BLaER1 (cell line): ENCODE results near the gene AK4.
"Not testable (repeated sequence)": the region's sequence is repeated elsewhere in the genome, so short reads cannot be mapped to it uniquely, and the experiment has no call there.

Experiments used
- H3K27ac ChIP-seq: shearing (Covaris generic); formaldehyde crosslinking; 2 replicates; pipeline ENCODE4 v1.8.1; 2022
- H3K27me3 ChIP-seq: shearing (Covaris generic); formaldehyde crosslinking; 2 replicates; pipeline ENCODE4 v1.8.1; 2022
- H3K36me3 ChIP-seq: shearing (Covaris generic); formaldehyde crosslinking; 2 replicates; pipeline ENCODE4 v1.8.1; 2022
- H3K4me1 ChIP-seq: shearing (Covaris generic); formaldehyde crosslinking; 2 replicates; pipeline ENCODE4 v1.8.1; 2022
- H3K4me2 ChIP-seq: shearing (Covaris generic); formaldehyde crosslinking; 2 replicates; pipeline ENCODE4 v1.8.1; 2022
- H3K4me3 ChIP-seq: shearing (Covaris generic); formaldehyde crosslinking; 2 replicates; pipeline ENCODE4 v1.8.1; 2022
- H3K9ac ChIP-seq: shearing (Covaris generic); formaldehyde crosslinking; 2 replicates; pipeline ENCODE4 v1.8.1; 2022
- H3K9me3 ChIP-seq: shearing (Covaris generic); formaldehyde crosslinking; 2 replicates; pipeline ENCODE4 v1.8.1; 2022
- H4K20me1 ChIP-seq: shearing (Covaris generic); formaldehyde crosslinking; 2 replicates; pipeline ENCODE4 v1.8.1; 2022
- Cebpa-rat ChIP-seq: shearing (Covaris generic); IDR thresholded peaks from 2 replicates; pipeline ENCODE4 v1.8.1; 2022

The AK4 gene

DNA sequence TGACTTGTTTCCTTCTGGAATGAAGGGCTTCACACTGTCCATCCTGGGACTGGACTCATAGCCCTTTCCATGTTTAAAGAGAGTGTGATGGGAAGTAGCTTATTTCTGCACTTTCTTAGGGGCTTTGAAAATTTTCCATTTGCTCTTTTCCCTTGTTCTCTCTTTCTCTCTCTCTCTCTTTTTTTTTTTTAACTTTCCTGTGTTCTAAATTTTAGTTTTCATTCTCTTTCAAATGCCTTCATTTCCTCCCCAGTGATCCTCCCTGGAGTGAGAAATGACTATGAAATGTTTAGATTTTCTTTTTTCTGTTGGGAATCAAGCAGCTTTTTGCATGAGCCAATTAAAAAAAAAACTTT, 2.1 kb downstream of the AK4 start:
- Histone ChIP-seq H3K9me3 (no peaks in the 10 kb centered on the region), H3K27ac (no peak overlapping the region), H4K20me1 (peaks cover 62% of the 10 kb centered on the region), H3K27me3 (peaks cover 63% of the 10 kb centered on the region), H3K4me3 (peak overlapping the region; percentile 88; the same call in 1 of the 2 replicates), H3K4me1 (peaks cover 27% of the 10 kb centered on the region), H3K36me3 (peaks cover 6% of the 10 kb centered on the region; the same call in 1 of the 2 replicates), H3K9ac (no peak overlapping the region), H3K4me2 (peak overlapping the region; percentile 100)
- no peak for TF ChIP-seq Cebpa-rat

DNA sequence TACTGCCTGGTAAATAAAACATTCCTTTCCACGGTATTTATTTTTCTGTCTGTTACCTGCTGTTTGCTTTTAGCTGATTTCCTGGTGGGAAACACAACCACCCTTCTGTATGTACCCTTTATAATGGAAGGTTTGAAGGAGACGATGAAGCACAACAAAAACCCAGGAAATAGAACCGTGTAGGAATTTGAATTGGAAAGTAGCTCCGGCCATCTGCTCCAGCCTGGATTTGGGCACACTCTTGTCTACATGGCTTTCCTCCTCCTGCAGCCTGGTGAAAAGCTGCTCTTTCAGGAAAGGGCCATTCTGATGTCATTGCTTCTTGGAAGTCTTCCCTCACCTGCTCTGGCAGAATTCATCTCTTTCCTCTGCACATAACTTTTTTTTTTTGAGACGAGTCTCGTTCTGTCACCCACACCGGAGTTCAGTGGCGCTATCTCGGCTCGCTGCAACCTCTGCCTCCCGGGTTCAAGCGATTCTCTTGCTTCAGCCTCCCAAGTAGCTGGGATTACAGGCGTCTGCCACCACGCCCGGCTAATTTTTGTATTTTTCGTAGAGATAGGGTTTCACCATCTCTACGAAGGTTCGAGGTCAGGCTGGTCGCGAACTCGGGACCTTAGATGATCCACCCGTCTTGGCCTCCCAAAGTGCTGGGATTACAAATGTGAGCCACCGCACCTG, 2.7 kb downstream of the AK4 start:
- Histone ChIP-seq H4K20me1 (peaks cover 66% of the 10 kb centered on the region), H3K9ac (no peak overlapping the region), H3K4me3 (no peak overlapping the region), H3K9me3 (no peaks in the 10 kb centered on the region), H3K4me1 (peaks cover 27% of the 10 kb centered on the region), H3K4me2 (peak overlapping the region; percentile 100; the same call in 1 of the 2 replicates), H3K27me3 (peaks cover 57% of the 10 kb centered on the region), H3K27ac (no peak overlapping the region), H3K36me3 (peaks cover 6% of the 10 kb centered on the region; the same call in 1 of the 2 replicates)
- TF ChIP-seq Cebpa-rat = no peak

DNA sequence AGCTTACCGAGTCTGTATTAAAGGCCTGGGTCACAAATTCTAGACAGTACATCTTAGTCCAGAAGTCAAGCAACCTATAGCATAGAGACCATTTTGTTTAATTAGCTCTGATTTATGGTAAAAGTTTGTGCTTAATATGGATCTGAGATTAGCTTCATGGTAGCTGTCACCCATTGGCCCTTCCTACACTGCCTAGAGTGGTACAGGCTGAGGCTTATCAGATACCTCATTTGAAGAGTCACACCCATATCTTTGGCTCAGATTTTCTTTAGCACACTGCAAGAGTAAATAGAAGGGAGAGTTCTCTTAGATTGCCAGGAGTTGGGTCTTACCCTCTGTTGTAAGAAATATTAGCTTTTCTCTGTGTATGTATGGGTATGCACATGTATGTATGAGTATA, 3.6 kb downstream of the AK4 start:
- no peak overlapping the region for H3K4me3 ChIP-seq
- peaks cover 23% of the 10 kb centered on the region for H3K4me1 ChIP-seq
- H3K4me2 ChIP-seq = no peak overlapping the region; the same call in 1 of the 2 replicates
- no peaks in the 10 kb centered on the region for H3K9me3 ChIP-seq
- no peak overlapping the region for H3K9ac ChIP-seq
- H3K27me3 ChIP-seq = peaks cover 48% of the 10 kb centered on the region
- no peak for TF ChIP-seq Cebpa-rat
- H4K20me1 ChIP-seq = peaks cover 74% of the 10 kb centered on the region
- no peak overlapping the region for H3K27ac ChIP-seq
- H3K36me3 ChIP-seq = peaks cover 6% of the 10 kb centered on the region; the same call in 1 of the 2 replicates

DNA sequence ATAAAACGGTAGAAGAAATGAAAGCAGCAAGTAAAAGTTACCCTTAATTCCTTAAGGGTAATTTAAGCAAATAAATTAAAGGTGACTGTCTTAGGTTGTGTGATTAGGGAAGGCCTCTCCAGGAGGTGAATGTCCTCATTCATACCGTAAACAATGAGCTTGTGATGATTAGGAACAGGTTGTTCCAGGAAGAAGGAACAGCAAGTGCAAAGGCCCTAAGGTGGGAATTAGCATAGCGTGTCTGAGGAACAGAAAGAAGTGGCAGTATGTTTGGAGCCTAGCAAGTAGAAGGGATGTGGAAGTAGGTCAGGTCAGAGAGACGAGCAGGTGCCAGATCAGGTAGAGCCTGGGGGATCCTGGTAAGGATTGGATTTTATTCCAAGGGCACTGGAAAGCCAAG, 5.6 kb downstream of the AK4 start:
- Histone ChIP-seq H3K9ac (no peak overlapping the region), H3K36me3 (peaks cover 12% of the 10 kb centered on the region; the same call in 1 of the 2 replicates), H4K20me1 (peaks cover 93% of the 10 kb centered on the region), H3K27me3 (peaks cover 28% of the 10 kb centered on the region), H3K4me1 (peaks cover 16% of the 10 kb centered on the region; the same call in 1 of the 2 replicates), H3K4me3 (no peak overlapping the region), H3K4me2 (no peak overlapping the region), H3K9me3 (no peaks in the 10 kb centered on the region), H3K27ac (no peak overlapping the region)
- no peak for TF ChIP-seq Cebpa-rat

DNA sequence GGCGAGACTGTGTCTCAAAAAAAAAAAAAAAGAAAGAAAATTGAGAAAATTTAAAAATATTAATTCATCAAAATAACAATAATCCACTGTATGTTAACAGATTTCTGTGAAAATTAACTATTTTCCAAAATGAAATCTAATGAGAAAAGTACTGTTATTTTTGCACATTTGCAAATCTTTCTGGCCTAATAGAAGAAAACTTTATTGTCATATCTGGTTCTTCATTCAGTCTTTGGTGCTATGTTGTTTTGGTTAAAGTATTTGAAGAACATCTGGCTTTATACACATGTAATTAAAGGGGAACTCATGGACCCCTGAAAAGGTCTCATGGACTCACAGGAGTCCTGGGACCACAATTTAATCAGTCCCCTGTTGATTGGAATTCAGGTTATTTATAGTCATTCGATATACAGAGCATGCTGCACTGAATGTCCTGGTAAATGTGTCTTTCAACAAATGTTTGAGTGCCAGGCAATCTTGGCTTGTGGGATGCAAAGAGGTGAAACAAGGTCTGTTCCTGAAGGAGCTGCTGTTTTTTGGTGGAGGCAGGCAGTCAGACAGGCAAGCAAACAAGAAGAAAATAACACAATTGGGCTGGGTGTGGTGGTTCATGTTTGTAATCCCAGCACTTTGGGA, 9.0 kb downstream of the AK4 start:
- Histone ChIP-seq H3K27me3 (no peaks in the 10 kb centered on the region), H3K4me3 (no peak overlapping the region), H4K20me1 (peaks cover 91% of the 10 kb centered on the region), H3K9ac (no peak overlapping the region), H3K36me3 (peaks cover 16% of the 10 kb centered on the region; the same call in 1 of the 2 replicates), H3K4me2 (no peak overlapping the region), H3K9me3 (no peaks in the 10 kb centered on the region), H3K4me1 (peaks cover 26% of the 10 kb centered on the region), H3K27ac (no peak overlapping the region)
- TF ChIP-seq Cebpa-rat = no peak

DNA sequence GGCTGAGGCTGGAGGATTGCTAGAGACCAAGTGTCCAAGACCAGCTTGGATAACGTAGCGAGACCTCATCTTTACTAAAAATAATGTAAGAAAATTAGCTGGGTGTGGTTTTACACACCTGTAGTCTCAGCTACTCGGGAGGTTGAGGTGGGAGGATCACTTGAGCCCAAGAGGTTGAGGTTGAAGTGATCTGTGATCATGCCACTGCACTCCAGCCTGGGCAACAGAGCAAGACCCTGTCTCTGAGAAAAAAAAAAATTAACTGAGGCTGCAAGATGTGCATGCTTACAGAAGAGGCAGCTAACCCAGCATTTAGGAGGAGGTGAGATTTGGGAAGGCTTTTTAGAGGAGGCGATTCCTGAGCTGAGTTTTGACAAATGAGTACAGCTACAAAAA, 9.5 kb downstream of the AK4 start:
- no peak overlapping the region for H3K9ac ChIP-seq
- no peaks in the 10 kb centered on the region for H3K27me3 ChIP-seq
- TF ChIP-seq Cebpa-rat = no peak
- H3K27ac ChIP-seq = no peak overlapping the region
- H3K4me2 ChIP-seq = no peak overlapping the region
- H3K9me3 ChIP-seq = no peaks in the 10 kb centered on the region
- H3K4me3 ChIP-seq = no peak overlapping the region
- H4K20me1 ChIP-seq = peaks cover 93% of the 10 kb centered on the region
- peaks cover 26% of the 10 kb centered on the region for H3K4me1 ChIP-seq
- peaks cover 18% of the 10 kb centered on the region; the same call in 1 of the 2 replicates for H3K36me3 ChIP-seq

DNA sequence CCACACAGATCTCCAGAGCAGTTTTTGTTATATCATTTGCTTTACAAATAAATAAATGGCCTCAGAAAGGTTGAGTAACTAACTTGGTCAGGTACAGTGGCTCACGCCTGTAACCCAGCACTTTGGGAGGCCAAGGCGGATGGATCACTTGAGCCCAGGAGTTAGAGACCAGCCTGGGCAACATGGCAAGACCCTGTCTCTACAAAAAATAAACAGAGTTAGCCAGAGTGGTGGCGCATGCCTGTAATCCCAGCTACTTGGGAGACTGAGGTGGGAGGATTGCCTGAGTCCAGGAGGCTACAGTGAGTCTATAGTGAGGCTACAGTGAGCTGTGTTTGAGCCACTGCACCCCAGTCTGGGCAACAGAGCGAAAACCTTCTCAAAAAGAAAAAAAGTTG, 11.3 kb downstream of the AK4 start:
- peaks cover 28% of the 10 kb centered on the region for H3K4me1 ChIP-seq
- H3K27me3 ChIP-seq, H3K4me3 ChIP-seq, H3K27ac ChIP-seq, H3K9ac ChIP-seq, H3K9me3 ChIP-seq, H3K4me2 ChIP-seq: not testable (repeated sequence)
- peaks cover 75% of the 10 kb centered on the region for H4K20me1 ChIP-seq
- H3K36me3 ChIP-seq = peaks cover 19% of the 10 kb centered on the region; the same call in 1 of the 2 replicates

DNA sequence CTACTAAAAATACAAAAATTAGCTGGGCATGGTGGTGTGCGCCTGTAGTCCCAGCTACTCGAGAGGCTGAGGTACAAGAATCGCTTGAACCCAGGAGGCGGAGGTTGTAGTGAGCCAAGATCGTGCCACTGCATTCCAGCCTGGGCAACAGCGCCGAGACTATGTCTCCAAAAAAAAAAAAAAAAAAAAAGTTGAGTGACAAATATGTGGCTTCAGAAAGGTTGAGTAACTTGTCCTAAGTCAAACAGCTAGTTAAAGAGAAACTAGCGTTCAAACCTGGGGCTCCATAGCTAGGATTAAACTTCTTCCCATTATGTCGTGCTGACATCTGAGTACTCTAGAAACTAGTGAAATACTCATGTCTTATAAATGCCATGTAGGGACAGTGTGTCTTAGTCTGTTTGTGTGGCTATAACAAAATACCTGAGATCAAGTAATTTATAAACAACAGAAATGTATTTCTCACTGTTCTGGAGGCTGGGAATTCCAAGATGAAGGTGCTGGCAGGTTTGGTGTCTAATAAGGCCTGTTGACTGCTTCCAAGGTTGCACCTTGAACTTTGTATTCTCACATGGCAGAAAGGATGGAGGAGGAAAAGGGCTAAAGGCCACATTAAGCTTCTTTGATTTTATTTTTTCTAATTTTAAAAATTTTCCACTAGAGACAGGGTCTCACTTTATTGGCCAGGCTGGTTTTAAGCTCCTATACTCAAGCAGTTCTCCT, 12.0 kb downstream of the AK4 start:
- TF ChIP-seq Cebpa-rat = no peak
- Histone ChIP-seq H3K4me1 (peaks cover 34% of the 10 kb centered on the region), H3K4me2 (peak overlapping the region; percentile 52; the same call in 1 of the 2 replicates), H4K20me1 (peaks cover 69% of the 10 kb centered on the region), H3K4me3 (no peak overlapping the region), H3K27me3 (no peaks in the 10 kb centered on the region), H3K36me3 (peaks cover 19% of the 10 kb centered on the region; the same call in 1 of the 2 replicates), H3K9ac (no peak overlapping the region), H3K9me3 (no peaks in the 10 kb centered on the region), H3K27ac (no peak overlapping the region)

DNA sequence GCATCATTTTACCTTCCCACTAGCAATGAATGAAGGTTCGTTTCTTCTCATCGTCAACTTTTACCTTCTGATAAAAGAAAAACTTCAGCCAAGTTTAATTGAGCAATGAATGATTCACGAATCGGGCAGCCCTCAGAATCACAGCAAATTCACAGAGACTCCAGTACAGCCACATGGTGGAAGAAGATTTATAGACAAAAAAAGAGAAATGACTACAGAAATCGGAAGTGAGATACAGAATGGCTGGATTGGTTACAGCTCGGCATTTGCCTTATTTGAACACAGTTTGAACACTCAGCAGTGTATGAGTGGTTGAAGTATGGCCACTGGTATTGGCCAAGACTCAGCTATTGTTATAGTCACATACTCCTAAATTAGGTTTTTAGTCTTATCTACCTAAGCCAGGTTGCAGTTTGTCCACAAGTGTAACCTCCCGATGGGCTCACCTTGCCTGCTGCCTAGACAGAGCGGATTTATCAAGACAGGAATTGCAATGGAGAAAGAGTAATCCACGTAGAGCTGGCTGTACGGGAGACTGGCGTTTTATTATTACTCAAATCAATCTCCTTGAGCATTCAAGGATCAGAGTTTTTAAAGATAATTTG, 15.3 kb downstream of the AK4 start:
- Histone ChIP-seq H3K4me1 (peaks cover 48% of the 10 kb centered on the region), H3K9me3 (no peaks in the 10 kb centered on the region), H3K9ac (no peak overlapping the region), H3K4me3 (no peak overlapping the region), H3K27me3 (no peaks in the 10 kb centered on the region), H3K36me3 (peaks cover 12% of the 10 kb centered on the region; the same call in 1 of the 2 replicates), H4K20me1 (peaks cover 68% of the 10 kb centered on the region; the same call in 1 of the 2 replicates), H3K27ac (no peak overlapping the region), H3K4me2 (no peak overlapping the region)
- TF ChIP-seq Cebpa-rat = no peak

DNA sequence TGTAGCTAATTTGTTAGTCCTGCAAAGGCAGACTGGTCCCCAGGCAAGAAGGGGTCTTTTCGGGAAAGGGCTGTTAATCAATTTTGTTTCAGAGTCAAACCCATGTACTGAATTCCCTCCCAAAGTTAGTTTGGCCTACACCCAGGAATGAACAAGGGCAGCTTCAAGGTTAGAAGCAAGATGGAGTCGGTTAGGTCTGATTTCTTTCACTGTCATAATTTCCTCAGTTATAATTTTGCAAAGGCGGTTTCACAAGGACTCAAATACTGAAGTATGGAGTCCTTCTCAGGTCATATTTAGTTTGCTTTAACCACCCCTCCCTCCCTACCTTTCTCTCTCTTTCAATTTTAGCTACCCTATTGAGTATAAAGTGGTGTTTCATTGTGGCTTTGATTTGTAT, 16.1 kb downstream of the AK4 start:
- peaks cover 12% of the 10 kb centered on the region; the same call in 1 of the 2 replicates for H3K36me3 ChIP-seq
- H3K9me3 ChIP-seq, H3K27me3 ChIP-seq, H3K4me3 ChIP-seq, H3K27ac ChIP-seq, H3K4me2 ChIP-seq, H3K9ac ChIP-seq: not testable (repeated sequence)
- H4K20me1 ChIP-seq = peaks cover 68% of the 10 kb centered on the region; the same call in 1 of the 2 replicates
- H3K4me1 ChIP-seq = peaks cover 45% of the 10 kb centered on the region
